RWPE2 (cell line): Measurements from ENCODE around the gene GLIPR1L2.

Experiments
- ATAC-seq: fragments of 200-7000 bp; cut with Tn5 transposase; 3 replicates; pipeline ENCODE4 v1.9.1; 2021; ENCODE audit warnings: low read depth
- DNase-seq: peaks from one replicate; pipeline ENCODE4 v3.0.0-alpha.2; 2020; ENCODE audit warnings: low spot score
- H3K27ac ChIP-seq: fragments of 450-650 bp; 2 replicates; pipeline ENCODE4 v1.5.1; 2017; ENCODE audit warnings: mild to moderate bottlenecking; ENCODE audit not compliant: poor library complexity, severe bottlenecking
- H3K27me3 ChIP-seq: fragments of 250-450 bp; sonication (Bioruptor Pico); 2 replicates; pipeline ENCODE4 v1.5.1; 2021; ENCODE audit warnings: mild to moderate bottlenecking, moderate library complexity; ENCODE audit not compliant: insufficient read depth, poor library complexity, severe bottlenecking
- H3K36me3 ChIP-seq: fragments of 250-450 bp; sonication (Bioruptor Pico); 2 replicates; pipeline ENCODE4 v1.5.1; 2020; ENCODE audit warnings: low read depth, mild to moderate bottlenecking, moderate library complexity
- H3K4me1 ChIP-seq: fragments of 250-450 bp; sonication (Bioruptor Pico); 2 replicates; pipeline ENCODE4 v1.5.1; 2021; ENCODE audit warnings: mild to moderate bottlenecking, moderate library complexity; ENCODE audit not compliant: insufficient read depth, poor library complexity, severe bottlenecking
- H3K4me3 ChIP-seq: fragments of 250-450 bp; sonication (Bioruptor Pico); 2 replicates; pipeline ENCODE4 v1.5.1; 2021; ENCODE audit warnings: mild to moderate bottlenecking, moderate library complexity; ENCODE audit not compliant: severe bottlenecking
- H3K9me3 ChIP-seq: fragments of 250-450 bp; sonication (Bioruptor Pico); 2 replicates; pipeline ENCODE4 v1.5.1; 2021; ENCODE audit warnings: mild to moderate bottlenecking, moderate library complexity; ENCODE audit not compliant: severe bottlenecking
- TF ChIP-seq, protein P1 (sequence below): fragments of 450-650 bp; IDR thresholded peaks from one replicate; pipeline ENCODE4 v1.5.1; 2017; ENCODE audit warnings: mild to moderate bottlenecking, moderate library complexity; ENCODE audit not compliant: poor library complexity, severe bottlenecking

GLIPR1L2 gene

DNA sequence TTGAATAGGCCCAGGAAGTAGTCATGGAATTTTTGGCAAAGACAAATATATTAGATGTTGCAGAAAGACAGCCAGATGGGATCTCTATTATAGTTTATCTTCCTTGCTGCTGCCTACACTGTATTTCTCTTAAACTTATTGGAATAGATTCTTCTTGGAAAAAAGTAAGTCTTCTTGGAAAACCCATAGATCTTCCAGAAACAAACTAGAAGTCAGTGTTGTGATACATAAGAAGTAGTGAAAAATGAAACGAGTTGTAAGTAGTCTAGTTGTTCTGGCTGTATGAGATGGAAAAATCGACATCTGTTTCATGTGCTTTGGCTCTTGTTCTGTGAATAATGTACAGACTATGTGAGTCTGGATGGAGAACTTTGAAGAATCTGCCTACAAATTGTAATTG is 29.0 kb downstream of the GLIPR1L2 start:
- DNase-seq (no peak), ATAC-seq (no peak)
- Histone ChIP-seq H3K4me3 (no peak overlapping the region), H3K4me1 (no peaks in the 10 kb centered on the region), H3K36me3 (no peaks in the 10 kb centered on the region), H3K27me3 (no peaks in the 10 kb centered on the region), H3K27ac (no peak overlapping the region), H3K9me3 (no peaks in the 10 kb centered on the region)
- TF ChIP-seq, protein P1, sequence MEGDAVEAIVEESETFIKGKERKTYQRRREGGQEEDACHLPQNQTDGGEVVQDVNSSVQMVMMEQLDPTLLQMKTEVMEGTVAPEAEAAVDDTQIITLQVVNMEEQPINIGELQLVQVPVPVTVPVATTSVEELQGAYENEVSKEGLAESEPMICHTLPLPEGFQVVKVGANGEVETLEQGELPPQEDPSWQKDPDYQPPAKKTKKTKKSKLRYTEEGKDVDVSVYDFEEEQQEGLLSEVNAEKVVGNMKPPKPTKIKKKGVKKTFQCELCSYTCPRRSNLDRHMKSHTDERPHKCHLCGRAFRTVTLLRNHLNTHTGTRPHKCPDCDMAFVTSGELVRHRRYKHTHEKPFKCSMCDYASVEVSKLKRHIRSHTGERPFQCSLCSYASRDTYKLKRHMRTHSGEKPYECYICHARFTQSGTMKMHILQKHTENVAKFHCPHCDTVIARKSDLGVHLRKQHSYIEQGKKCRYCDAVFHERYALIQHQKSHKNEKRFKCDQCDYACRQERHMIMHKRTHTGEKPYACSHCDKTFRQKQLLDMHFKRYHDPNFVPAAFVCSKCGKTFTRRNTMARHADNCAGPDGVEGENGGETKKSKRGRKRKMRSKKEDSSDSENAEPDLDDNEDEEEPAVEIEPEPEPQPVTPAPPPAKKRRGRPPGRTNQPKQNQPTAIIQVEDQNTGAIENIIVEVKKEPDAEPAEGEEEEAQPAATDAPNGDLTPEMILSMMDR = no peak

DNA sequence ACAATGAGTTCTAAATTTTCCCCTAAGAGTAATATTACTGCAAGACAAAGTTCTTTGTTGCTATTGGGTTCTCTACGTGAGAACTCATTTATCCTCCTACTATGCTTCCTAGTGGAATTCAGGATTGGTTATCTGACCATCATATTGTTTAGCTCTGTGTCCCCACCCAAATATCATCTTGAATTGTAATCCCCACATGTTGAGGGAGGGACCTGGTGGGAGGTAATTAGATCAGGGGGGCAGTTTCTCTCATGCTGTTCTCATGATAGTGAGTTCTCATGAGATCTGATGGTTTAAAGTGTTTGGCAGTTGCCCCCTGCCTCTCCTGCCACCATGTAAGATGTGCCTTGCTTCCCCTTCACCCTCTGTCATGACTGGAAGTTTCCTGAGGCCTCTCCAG is 36.6 kb downstream of the GLIPR1L2 start:
- Histone ChIP-seq H3K4me3 (no peak overlapping the region), H3K27me3 (no peaks in the 10 kb centered on the region), H3K36me3 (no peaks in the 10 kb centered on the region), H3K4me1 (no peaks in the 10 kb centered on the region), H3K9me3 (peaks cover 3% of the 10 kb centered on the region), H3K27ac (no peak overlapping the region)
- DNase-seq (no peak), ATAC-seq (no peak)
- TF ChIP-seq, protein P1 = no peak

DNA sequence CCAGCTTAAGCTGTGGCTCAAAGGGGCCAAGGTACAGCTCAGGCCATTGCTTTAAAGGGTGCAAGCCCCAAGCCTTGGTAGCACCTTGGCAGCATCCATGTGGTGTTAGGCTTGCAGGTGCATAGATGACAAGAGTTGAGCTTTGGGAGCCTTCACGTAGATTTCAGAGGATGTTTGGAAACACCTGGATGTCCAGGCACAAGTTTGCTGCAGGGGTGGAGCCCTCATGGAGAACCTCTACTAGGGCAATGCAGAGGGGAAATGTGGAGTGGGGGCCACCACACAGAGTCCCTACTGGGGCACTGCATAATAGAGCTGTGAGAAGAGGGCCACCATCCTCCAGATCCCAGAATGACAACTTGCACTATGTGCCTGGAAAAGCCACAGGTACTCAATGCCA is 37.9 kb downstream of the GLIPR1L2 start:
- Histone ChIP-seq H3K27ac (no peak overlapping the region), H3K27me3 (no peaks in the 10 kb centered on the region), H3K4me1 (no peaks in the 10 kb centered on the region), H3K9me3 (peaks cover 3% of the 10 kb centered on the region), H3K36me3 (no peaks in the 10 kb centered on the region), H3K4me3 (no peak overlapping the region)
- DNase-seq (no peak), ATAC-seq (no peak)
- TF ChIP-seq, protein P1 = no peak

DNA sequence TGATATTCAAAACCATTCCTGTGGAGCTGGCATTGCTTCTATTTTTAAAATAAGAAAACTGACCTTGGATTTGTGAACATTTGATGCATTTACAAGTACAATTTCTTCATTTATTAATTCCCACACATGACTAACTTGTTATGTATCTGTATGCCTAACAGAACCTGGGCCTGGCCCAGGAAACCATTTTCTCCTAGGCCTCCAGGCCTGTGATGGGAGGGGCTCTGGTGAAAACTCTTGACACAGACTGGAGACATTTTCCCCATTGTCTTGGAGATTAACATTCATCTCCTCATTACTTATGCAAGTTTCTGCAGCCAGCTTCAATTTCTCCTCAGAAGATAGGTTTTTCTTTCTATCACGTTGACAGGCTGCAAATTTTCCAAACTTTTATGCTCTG is 42.0 kb downstream of the GLIPR1L2 start:
- Histone ChIP-seq H3K9me3 (no peaks in the 10 kb centered on the region), H3K36me3 (no peaks in the 10 kb centered on the region), H3K4me3 (no peak overlapping the region), H3K27me3 (no peaks in the 10 kb centered on the region), H3K27ac (no peak overlapping the region), H3K4me1 (no peaks in the 10 kb centered on the region)
- ATAC-seq = no peak
- no peak for DNase-seq
- TF ChIP-seq, protein P1 = no peak

DNA sequence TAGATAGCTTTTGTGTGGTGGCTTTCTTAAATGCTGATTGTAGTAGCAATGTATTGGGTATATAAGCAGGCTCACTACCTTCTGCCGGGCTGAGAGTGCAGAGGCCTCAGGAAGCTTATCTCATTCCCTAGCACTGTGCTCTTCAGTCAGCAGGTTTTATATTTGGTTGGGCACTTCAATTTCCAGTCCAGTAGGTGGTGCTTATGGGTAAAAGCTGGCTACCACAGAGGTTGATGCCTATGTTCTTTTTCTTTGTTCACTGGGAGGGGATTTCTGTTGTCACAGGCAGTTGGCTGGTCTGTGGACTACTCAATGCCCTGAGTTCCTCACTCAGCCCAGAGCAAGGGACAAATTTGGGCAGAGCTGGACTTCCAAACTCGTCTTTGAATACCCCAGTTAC is 46.7 kb downstream of the GLIPR1L2 start:
- no peak for DNase-seq
- H3K27me3 ChIP-seq = no peaks in the 10 kb centered on the region
- no peaks in the 10 kb centered on the region for H3K4me1 ChIP-seq
- no peak overlapping the region for H3K4me3 ChIP-seq
- TF ChIP-seq, protein P1 = no peak
- no peak overlapping the region for H3K27ac ChIP-seq
- ATAC-seq = no peak
- no peaks in the 10 kb centered on the region for H3K9me3 ChIP-seq
- no peaks in the 10 kb centered on the region for H3K36me3 ChIP-seq
